Stimulated activated CD8-positive, alpha-beta memory T cell treated with anti-CD3 and anti-CD28 coated beads, Interleukin-7, amount 100 ng/mL, for 48 hours (primary cell): Measurements from ENCODE around the gene GALNT10.

Experiments
- DNase-seq, 2 donors: peaks; one replicate each; pipeline ENCODE4 v3.0.0-alpha.2; 2020; ENCODE audit warnings: low read depth in 1 of 2; ENCODE audit errors: extremely low read depth in 1 of 2

The GALNT10 gene

DNA sequence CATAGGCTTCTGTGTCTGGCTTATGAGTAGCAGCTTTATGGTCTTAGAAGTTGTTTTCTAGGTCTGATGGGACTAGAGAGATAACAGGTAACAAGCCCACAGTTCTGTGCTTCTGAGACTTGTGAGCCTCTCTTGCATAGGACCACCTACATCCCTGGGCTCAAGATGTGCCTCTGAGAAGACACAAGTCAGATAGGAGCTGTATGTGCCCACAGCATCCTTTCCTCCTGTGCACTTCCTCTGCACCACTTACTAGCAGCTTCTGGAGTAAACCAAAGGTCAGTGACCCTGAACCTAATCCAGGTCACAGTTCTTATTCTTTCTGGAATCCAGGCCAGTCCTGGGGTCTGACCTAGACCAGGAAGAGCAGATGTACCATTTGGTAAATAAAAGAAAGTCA, 40.0 kb downstream of the GALNT10 start:
- no peak for DNase-seq

DNA sequence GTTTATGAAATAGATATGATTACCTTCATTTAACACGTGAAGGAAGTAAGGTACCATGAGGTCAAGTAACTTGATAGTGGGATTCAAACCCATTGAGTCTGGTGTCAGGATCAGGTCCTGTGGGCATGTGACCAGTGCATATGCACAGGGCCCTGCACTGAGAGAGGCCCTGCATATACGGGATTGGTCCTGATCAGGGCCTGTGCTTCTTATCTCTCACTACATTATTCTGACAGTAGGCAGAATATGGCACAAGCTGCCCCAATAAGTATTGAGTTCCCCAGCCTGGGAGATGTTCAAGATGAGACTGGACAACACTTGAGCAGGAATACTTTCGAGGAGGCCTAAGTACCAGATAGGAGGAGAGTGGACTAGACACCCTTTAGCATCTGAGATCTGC, 44.0 kb downstream of the GALNT10 start:
- DNase-seq: no peak

DNA sequence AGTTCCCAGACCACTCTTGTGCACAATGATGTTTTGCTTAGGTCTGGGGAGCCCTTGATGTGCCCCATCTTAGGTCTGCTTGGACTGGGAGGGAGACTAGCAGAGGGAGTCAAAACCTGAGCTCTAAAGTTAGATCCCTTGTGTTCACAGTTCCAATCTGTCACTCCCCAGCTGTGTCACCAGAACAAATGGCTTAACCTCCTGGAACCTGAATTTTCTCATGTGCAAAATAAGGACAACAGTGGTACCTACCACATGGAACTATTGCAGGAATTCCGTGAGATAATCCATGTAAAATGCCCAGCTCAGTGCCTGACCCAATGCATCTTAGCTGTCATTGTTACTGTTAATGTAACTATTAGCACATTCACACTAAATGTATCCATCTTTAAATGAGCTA, 45.5 kb downstream of the GALNT10 start:
- no peak for DNase-seq

DNA sequence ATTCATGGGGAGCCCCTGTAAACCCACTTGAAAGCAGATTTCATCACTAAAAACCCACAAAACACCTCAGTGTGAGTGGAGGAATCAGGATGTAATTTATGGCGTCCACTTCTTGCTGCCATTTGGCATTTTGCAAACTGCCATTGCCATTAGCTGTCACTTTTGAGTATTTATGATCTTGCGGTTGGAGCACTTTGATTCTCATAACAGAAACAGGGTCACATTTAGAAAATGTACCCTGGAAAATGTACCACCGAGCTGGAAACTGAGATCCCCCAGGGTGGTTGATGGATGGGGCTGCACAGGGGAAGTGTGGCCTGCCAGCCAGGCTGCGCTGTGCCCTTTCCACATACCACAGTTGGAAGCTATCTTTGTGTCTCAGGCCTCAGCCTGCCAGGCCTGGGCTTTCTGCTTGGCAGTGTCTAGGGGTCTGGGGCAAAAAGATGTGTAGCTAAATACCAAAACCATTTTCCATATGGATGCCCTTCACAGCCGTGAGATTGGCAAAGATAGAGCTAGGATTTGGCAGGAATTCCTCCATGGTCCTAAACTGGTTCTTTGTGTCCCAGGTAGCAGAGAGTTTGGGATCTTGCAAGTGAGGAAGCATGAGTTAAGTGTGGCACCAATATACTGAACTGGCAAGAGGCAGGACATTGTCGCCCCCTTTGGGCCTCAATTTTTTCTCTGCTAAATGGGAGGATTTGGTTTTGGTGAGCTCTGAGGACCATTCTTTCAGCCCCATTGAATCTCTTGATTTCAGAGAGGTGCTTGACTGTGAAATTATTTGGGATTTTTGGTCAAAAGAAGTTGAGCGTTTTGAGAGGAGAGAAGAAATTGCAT, 46.2 kb downstream of the GALNT10 start:
- DNase-seq: no peak

DNA sequence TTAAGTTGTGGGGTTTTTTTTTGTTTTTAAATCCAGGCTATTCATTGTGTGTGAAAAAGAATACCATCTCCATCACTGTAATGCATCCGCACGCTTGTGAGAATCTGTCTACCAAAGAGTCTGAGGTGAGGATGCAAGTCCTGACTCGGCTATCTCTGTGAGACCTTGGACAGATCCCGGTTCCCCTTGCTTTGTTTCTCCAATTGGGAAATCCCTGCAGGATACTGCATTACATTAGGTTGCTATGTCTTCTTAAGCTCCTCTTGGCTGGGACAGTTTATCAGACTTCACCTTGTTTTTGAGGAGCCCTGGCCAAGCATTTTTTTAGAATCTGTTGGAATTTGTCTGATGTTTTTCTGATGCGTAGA, 46.8 kb downstream of the GALNT10 start:
- no peak for DNase-seq

DNA sequence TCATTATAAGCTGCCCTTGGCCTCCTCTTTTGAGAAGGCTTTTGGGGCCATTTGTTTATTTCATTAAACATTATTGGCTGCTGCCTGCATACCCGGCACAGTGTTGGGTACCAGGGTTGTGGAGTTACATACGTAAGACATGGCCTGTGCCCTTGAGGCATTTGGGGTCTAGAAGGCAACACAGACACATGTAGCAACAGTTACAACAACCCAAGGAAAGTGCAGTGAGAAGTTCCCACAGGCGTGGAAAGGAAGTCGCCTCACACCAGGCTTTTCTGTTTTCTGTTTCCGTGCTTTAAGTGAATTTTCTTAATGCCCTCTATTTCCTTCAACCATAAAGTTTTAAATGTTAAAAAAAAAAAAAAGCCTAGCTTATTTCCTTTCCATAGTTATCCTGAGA, 47.4 kb downstream of the GALNT10 start:
- DNase-seq: no peak

DNA sequence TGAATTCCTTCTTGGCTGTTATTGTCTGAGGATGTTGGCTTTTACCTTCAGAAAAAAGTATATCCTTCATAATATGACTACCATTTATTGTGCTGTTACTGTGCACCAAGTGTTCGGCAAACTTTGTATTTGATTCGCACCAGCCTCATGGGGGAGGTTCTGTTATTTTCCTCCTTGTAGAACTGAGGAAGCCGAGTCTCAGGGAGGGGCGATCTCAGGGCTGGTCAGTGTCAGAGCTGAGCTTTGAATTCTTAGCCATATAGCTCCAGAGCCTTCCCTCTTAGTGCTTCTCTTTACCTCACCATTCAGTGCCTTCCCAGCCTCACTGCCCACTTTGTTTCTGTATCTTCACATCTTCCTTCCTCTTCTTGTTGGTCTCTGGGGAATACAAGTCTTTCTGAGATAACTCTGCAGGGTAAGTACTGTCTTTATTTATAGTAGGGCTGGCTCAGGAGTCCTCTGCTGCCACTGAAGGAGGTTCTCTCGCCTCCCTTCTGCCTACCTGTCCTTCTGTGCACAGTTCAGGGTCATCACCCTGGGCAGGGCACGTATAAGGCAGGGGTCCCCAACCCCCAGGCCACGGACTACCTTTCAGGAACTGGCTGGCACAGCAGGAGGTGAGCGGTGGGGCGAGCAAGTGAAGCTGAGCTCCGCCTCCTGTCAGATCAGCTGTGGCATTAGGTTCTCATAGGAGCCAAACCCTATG, 48.4 kb downstream of the GALNT10 start:
- DNase-seq: no peak

DNA sequence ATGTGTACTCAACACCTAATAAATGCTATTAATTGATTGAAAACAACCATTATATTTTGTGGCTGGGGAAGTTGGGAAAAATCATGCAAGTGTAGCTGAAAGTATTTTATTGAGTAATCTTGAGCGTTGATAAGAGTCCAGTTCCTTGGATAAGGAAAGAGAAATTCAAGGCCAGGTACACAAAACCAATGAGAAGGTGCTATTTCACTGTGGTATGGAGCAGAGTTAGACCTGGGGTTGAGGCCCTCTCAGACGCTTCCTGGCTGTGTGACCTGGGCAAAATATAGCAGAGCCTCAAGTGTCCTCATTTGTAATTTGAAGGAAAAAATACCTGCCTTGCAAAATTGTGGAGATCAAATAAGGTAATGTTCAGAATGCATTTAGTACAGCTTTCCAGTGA, 50.1 kb downstream of the GALNT10 start:
- no peak for DNase-seq

DNA sequence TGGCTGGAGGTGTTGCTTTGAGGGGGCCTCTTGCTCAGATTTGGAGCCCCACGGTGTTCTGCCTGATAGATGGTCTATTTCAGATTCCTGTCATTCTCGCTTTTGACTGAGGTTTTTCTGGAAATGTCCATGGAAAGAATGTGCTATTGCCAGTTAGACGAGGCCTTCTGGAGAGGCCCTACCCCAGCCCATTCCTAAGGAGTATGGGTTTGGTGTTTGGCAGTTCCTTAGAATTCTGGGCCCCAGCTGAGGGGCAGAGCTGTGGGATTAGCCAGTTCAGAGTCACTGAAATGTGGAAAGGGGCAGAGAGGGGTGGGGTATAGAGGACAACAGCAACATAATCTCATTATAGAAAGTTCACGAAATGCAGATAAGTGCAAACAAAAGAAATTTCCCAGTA, 50.5 kb downstream of the GALNT10 start:
- DNase-seq: no peak

DNA sequence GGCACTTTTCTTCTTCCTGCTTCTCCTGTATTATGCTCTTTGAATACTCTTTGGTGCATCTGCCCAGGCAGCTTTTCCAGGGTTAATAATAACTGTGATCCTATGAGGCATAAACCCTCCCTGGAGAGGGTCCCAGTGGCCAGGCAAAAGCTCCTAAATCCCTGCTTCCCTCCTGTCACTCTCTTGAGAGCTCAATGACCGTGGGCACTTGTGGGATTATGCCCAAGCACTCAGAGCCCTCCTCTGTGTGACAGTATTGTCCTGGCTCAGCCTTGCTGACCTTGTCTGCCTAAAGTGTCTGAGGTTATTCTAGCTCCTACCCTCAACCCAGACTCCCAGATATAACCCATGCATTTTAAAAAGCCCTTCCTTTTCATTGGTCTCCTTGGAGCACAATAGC, 51.9 kb downstream of the GALNT10 start:
- DNase-seq: no peak

DNA sequence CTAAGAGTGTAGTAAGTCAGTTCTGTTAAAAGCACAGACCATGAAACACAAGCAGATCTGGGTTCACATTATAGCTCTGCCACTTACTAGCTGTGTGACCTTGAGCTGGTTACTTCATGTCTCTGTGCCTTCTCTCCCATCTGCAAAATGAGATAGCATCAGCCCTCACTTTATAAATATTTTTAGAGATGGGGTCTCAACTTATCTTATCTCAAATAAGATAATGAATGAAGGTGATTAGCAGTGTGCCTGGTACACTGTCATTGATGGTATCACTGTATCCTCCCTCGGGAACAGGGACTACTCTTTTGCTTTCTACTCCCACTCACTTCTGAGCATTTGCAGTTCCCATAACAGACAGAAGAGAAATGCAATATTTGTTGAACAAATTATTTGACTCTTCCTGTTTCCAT, 52.4 kb downstream of the GALNT10 start:
- DNase-seq: no peak

DNA sequence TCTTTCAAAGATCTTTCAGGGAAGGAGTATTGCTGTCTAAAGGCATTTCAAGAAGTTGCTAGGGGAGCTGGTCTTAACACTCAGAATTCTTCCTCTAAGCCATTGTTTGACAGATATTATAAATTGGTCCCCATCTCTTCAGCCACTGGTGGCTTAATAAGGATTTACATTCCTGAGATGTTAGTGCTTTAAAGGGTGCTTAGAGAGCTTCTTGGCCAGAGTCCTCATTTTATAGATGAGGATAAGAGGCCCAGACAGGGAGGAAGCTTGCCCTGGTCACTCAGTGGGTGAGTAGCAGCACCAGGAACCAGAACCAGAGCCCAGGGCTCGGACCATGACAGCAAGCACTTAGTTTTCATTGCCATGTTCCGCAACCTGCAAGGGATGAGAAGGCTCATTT, 53.2 kb downstream of the GALNT10 start:
- no peak for DNase-seq

DNA sequence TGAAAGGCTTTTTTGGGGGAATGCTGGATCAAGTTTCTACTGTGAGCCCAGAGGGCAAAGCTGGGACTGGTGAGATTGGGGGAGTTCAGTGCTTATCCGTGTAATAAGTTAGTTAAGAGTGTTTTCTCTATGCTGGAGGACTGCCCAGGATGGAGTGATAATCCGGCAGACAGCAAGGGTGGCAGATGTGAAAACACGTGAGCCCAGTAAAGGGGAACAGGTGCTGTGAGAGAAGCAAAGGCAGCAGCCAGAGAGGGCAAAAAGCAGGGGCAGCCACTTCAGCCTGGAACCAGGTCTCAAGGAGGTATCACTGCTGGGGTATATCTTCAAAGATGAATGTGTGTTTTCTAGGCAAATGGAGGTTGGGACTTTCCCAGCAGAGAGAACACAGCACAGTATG, 53.9 kb downstream of the GALNT10 start:
- no peak for DNase-seq

DNA sequence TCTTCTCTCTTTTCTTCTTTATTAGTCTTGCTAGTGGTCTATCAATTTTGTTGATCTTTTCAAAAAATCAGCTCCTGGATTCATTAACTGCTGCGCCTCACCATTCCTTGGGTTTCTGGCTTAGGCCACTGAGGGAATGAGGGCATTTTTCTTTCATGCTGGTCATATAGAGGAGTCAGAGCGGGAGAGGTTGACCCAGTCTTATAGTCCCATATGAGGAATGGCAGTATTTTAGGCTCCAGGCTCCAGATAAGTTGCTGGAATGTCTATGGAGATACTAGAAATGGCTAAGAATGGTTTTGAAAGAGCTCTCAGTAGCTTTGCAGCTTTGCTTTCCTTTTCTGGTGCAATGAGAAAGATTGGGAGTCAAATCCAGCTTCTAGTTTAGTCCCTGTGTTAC, 58.2 kb downstream of the GALNT10 start:
- DNase-seq: no peak

DNA sequence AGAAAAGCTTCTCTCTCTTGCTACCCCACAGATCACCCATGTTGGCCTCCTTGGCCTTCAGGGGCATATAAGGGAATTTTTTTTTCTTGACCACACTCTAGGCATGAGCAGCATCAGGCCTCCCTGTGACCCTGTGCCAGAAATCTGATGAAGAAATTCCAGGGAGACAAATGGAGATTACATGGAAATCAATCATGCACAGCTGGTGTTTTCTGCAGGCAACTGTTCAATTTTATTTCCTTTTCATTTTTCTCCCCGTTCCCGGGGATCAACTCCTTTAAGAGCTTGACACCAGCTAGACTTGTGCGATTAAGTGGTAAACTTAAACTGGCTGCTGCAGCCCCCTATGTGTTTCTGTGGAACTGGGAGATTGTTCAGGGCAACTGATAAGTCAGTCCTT, 59.3 kb downstream of the GALNT10 start:
- DNase-seq: no peak

DNA sequence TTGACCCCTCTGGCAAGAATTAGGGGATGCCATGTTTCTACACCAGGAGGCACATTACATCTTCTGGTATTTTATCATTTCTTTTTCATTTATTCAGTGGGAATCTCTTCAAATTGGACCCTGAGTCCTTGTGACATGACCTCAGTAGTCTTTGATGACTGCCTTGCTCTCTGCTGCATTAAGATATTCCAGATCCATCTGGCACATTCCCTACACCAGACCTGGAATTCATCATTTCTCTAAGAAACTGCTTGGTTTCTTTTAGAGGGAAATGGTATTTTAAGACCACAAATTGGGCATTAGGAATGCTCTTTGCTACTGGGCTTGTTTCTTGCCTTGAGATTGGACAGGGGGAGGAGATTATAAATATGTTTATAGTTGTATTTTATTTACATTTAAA, 61.0 kb downstream of the GALNT10 start:
- no peak for DNase-seq

DNA sequence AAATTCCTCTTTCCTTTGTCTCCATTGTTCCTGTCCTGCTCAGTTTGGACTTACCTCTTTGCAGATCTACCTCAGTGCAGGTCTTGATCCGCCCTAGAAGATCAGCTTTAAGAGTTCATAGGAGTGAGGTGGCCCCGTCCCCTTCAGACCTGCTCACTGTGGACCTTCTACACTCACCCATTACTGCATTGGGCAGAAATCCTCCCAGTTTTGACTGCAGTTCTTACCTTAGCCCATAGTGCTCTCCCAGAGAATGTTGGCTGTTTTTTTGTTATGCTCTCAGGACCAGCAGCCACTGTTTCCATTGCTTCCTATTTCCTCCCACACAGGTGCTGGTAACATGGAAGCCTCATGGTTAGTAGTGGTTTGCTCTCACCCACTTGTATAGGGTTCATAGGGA, 63.3 kb downstream of the GALNT10 start:
- no peak for DNase-seq

DNA sequence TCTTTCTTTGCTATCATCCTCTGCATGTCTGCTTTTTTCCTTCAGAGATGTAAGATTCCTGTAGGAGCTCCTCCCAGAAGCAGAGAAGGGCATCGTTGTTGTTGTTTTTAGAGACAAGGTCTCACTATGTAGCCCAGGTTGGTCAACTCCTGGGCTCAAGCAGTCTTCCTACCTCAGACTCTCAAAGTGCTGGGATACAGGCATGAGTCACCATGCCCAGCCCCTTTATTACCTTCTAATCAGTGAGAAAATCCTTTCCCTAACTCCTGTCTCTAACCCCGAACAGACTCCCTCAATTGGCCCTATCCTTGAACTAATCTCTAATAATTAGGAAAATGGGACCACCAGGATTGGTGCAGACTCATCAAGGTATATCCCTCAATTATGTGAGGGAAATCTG, 64.4 kb downstream of the GALNT10 start:
- no peak for DNase-seq

DNA sequence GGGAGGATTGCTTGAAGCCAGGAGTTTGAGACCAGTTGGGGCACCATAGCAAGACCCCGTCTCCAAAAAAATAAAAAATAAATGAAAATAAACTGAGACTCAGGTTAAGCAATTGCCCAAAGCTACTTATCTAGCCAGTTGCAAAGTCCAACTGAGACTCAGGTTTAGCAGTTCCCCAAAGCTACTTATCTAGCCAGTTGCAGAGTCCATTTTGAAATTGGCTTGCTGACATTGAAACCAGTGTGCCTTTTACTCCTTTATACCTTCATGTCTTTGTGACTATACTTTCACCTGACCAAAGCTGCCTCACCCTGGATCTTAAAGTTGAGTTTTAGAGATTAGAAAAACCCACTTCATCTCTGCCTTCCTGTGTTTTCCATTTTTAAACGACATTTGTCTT, 66.5 kb downstream of the GALNT10 start:
- DNase-seq: no peak

DNA sequence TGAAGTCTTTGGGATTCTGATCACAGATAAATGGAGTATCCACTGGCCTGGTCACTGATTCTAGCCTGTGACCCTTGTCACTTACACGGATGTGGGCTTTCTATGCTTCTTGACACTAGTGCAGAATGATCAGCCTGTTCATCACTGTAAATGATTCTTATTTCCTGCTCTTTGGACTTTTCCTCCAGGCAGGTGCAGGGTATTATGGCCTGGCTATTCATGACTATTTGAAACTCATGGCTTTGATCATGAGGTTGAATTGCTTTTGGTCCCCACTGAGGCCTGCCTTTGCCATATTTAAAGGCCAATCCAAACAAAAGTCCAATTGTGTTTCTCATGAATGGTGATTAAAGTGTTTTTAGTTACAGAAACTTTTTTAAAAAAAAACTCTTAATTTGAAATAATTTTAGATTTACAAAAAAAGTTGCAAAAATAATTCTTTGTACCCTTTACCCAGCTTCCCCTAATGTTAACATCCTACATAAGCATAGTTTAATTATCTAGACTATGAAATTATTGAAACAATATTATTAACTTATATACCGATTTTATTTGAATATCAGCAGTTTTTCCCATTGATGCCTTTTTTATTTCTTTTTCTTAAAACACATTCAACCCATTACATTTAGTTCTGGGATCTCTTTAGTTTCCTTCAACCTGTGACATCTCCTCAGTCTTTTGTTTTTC, 68.1 kb downstream of the GALNT10 start:
- DNase-seq: no peak

DNA sequence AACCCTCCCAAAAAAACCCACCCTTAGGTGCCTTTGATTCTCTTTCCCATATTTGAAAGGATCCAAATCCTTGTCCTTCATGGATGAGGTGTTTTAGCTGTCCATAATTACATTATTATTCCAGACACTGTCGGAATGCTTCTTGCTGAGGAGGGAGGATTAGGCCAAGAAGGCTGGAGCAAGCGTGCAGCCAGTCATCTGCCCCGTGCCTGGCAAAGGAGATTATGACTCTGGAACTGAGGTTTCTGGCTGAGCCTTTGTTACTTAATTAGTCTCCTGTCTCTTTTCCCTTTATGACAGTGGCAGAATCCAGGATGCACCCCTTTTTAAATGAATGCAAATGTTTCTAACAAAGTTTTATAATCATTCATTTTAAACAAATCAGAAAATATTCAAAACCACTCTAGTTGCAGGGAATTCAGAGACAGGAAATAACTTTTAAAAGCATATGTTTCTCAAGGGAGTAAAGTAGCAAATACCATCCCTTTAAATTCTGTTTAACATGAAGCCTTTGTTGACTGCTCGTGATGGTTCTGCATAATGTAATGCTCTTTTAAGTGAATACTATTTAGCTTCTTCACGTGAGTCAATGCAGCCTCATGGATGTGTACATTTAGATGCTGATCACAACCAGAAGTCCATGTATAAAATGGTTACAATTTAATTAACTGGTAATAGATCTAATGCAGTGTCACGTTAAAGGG, 69.8 kb downstream of the GALNT10 start:
- no peak for DNase-seq
